SK-N-SH treated with all-trans-retinoic acid at 6 μM for 48 hours (cell line): ENCODE data around the gene TCEA3.

ENCODE experiments used
- ARNTL ChIP-seq: fragments of 450-650 bp; formaldehyde crosslinking; IDR thresholded peaks from 2 replicates; pipeline ENCODE4 v1.5.0; 2020; ENCODE audit warnings: low read depth, mild to moderate bottlenecking, moderate library complexity, borderline replicate concordance
- BACH2 ChIP-seq: fragments of 250-450 bp; sonication (Bioruptor Pico); IDR thresholded peaks from 2 replicates; pipeline ENCODE4 v1.9.0; 2021; ENCODE audit warnings: mild to moderate bottlenecking, borderline replicate concordance
- CREB5 ChIP-seq: fragments of 250-450 bp; sonication (Bioruptor Pico); IDR thresholded peaks from 2 replicates; pipeline ENCODE4 v1.5.1; 2020; ENCODE audit warnings: low read depth, mild to moderate bottlenecking, moderate library complexity
- GLIS3 ChIP-seq: fragments of 250-450 bp; sonication (Bioruptor Pico); IDR thresholded peaks from 2 replicates; pipeline ENCODE4 v1.5.0; 2020; ENCODE audit warnings: mild to moderate bottlenecking, moderate library complexity
- ISL1 ChIP-seq: fragments of 250-450 bp; sonication (Bioruptor Pico); IDR thresholded peaks from 2 replicates; pipeline ENCODE4 v2.1.2; 2022; ENCODE audit warnings: mild to moderate bottlenecking, moderate library complexity
- OSR1 ChIP-seq: fragments of 250-450 bp; sonication (Bioruptor Pico); IDR thresholded peaks from 2 replicates; pipeline ENCODE4 v1.8.0; 2022; ENCODE audit warnings: moderate library complexity, mild to moderate bottlenecking, inconsistent platforms
- PATZ1 ChIP-seq: fragments of 250-450 bp; sonication (Bioruptor Pico); IDR thresholded peaks from 2 replicates; pipeline ENCODE4 v1.8.0; 2020; ENCODE audit warnings: mild to moderate bottlenecking, moderate library complexity, borderline replicate concordance
- RARB ChIP-seq: fragments of 250-450 bp; sonication (Bioruptor Pico); IDR thresholded peaks from 2 replicates; pipeline ENCODE4 v1.8.0; 2021; ENCODE audit warnings: mild to moderate bottlenecking, moderate library complexity
- TOX ChIP-seq: fragments of 250-450 bp; sonication (Bioruptor Pico); IDR thresholded peaks from 2 replicates; pipeline ENCODE4 v1.8.0; 2021; ENCODE audit warnings: mild to moderate bottlenecking, moderate library complexity, borderline replicate concordance
- ZC3H10 ChIP-seq: fragments of 250-450 bp; sonication (Bioruptor Pico); IDR thresholded peaks from 2 replicates; pipeline ENCODE4 v1.5.1; 2021; ENCODE audit warnings: mild to moderate bottlenecking, moderate library complexity
- ZFP3 ChIP-seq: fragments of 250-450 bp; sonication (Bioruptor Pico); IDR thresholded peaks from 2 replicates; pipeline ENCODE4 v1.5.0; 2020; ENCODE audit warnings: mild to moderate bottlenecking, moderate library complexity
- ZFP30 ChIP-seq: fragments of 450-650 bp; formaldehyde crosslinking; IDR thresholded peaks from 2 replicates; pipeline ENCODE4 v1.5.0; 2022; ENCODE audit warnings: mild to moderate bottlenecking, moderate library complexity
- ZNF70 ChIP-seq: fragments of 450-650 bp; formaldehyde crosslinking; IDR thresholded peaks from 2 replicates; pipeline ENCODE4 v1.5.0; 2020; ENCODE audit warnings: mild to moderate bottlenecking, moderate library complexity
- ZNF8 ChIP-seq: fragments of 450-650 bp; formaldehyde crosslinking; IDR thresholded peaks from 2 replicates; pipeline ENCODE4 v1.5.0; 2020; ENCODE audit warnings: mild to moderate bottlenecking, moderate library complexity

GRCh38 chr1:23358310-23358875 lies 66.2 kb downstream of the TCEA3 start:
- no peak for TF ChIP-seq ISL1 (CRISPR knock-in tag)
- TF ChIP-seq ZNF70 (CRISPR knock-in tag) = no peak
- no peak for TF ChIP-seq TOX
- no peak for TF ChIP-seq RARB
- no peak for TF ChIP-seq OSR1
- TF ChIP-seq CREB5 (CRISPR knock-in tag) = no peak
- no peak for TF ChIP-seq ZFP30 (CRISPR knock-in tag)
- no peak for TF ChIP-seq ZNF8
- no peak for TF ChIP-seq ZC3H10 (CRISPR knock-in tag)
- no peak for TF ChIP-seq ARNTL
- TF ChIP-seq ZFP3 = no peak
- no peak for TF ChIP-seq GLIS3
- no peak for TF ChIP-seq BACH2 (CRISPR knock-in tag)
- TF ChIP-seq PATZ1 (CRISPR knock-in tag) = no peak
